ENCODE results near the gene ARSH. TPM values are rescaled to one million over a fixed set of nuclear protein-coding genes. Genes with fewer than 3 reads are reported as not detected.

Gene ARSH
- total RNA-seq, 1 experiment from 2014 or later = not detected

DNA sequence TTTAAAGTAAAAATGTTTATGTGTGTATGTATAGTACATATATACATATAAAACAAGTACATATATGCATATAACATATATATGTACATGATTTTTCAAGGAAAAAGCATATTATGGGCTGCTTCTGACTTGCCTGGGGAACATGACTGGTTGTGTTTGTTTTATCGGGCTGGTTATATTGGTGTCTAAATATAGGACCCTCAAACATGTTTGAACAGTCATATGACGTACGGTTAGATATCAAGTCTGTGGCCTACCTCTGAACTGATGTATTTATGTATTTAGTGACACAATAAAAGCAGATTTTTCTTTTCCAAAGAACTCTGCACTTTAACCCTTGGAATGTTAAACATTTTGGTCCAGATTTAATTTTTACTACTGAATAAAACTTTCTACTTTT is 39.3 kb upstream of the ARSH start:
- H4K20me1 ChIP-seq (ENCODE audit: insufficient read depth) = no peaks in the 10 kb centered on the region

DNA sequence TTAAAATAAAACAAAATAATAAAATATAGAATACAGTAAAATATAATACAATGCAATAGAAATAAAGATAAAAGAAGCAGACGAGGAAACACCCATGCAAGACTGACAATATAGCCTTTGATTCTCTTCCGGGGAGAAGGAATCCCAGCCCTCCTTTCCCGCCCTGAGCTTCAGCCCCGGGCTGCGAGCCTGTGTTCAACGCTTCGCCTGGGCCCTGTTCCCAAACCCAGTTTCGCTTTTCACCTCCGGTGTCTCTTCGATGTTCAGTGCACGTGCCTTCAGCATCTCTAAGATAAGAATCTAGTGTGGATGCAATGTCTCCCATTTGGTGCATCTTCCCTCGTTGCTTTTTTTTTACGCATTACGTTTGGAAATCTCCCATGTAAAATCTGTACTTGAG is 38.8 kb upstream of the ARSH start:
- ChIA-PET CTCF (no interaction called here), POLR2A (ENCODE audit: unreplicated experiment) (no interaction called here)
- Histone ChIP-seq H3K9me3 (ENCODE audit: insufficient read depth, low read depth) (no peaks in the 10 kb centered on the region), H3K27ac (no peak overlapping the region), H3K4me1 (replicated peaks; ENCODE audit: insufficient read depth) (no peaks in the 10 kb centered on the region), H3F3A (ENCODE audit: insufficient read depth, low read depth) (no peaks in the 10 kb centered on the region), H3K27me3 (ENCODE audit: insufficient read depth, low read depth) (peaks cover 32% of the 10 kb centered on the region), H3K79me2 (ENCODE audit: low read depth) (no peaks in the 10 kb centered on the region), H3K9me2 (ENCODE audit: insufficient read depth) (no peaks in the 10 kb centered on the region), H3K36me3 (ENCODE audit: low read depth) (no peaks in the 10 kb centered on the region), H3K4me3 (no peak overlapping the region), H2AFZ (no peak overlapping the region), H4K20me1 (ENCODE audit: insufficient read depth) (no peaks in the 10 kb centered on the region), H3K4me2 (no peak overlapping the region)
- intact Hi-C loops (cut with micrococcal nuclease; ENCODE audit: unreplicated experiment) = no loop called here
- TF ChIP-seq EZH2 (IDR thresholded peaks at IDR 0.05; ENCODE audit: low read depth) = no peak
- TF ChIP-seq, protein P1, sequence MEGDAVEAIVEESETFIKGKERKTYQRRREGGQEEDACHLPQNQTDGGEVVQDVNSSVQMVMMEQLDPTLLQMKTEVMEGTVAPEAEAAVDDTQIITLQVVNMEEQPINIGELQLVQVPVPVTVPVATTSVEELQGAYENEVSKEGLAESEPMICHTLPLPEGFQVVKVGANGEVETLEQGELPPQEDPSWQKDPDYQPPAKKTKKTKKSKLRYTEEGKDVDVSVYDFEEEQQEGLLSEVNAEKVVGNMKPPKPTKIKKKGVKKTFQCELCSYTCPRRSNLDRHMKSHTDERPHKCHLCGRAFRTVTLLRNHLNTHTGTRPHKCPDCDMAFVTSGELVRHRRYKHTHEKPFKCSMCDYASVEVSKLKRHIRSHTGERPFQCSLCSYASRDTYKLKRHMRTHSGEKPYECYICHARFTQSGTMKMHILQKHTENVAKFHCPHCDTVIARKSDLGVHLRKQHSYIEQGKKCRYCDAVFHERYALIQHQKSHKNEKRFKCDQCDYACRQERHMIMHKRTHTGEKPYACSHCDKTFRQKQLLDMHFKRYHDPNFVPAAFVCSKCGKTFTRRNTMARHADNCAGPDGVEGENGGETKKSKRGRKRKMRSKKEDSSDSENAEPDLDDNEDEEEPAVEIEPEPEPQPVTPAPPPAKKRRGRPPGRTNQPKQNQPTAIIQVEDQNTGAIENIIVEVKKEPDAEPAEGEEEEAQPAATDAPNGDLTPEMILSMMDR (conservative IDR thresholded peaks at IDR 0.05) = no peak
- no peak for DNase-seq
- BruUV-seq (replicated peaks) = no TSS peak

More for the DNA sequence above, 39.3 kb upstream of the ARSH start:
- Histone ChIP-seq H3F3A (ENCODE audit: insufficient read depth, low read depth) (no peaks in the 10 kb centered on the region), H3K9me2 (ENCODE audit: insufficient read depth) (no peaks in the 10 kb centered on the region), H3K4me2 (no peak overlapping the region), H3K27ac (no peak overlapping the region), H3K27me3 (ENCODE audit: insufficient read depth, low read depth) (peaks cover 37% of the 10 kb centered on the region), H3K4me1 (replicated peaks; ENCODE audit: insufficient read depth) (no peaks in the 10 kb centered on the region), H3K4me3 (no peak overlapping the region), H3K79me2 (ENCODE audit: low read depth) (no peaks in the 10 kb centered on the region), H2AFZ (no peak overlapping the region), H3K36me3 (ENCODE audit: low read depth) (no peaks in the 10 kb centered on the region), H3K9me3 (ENCODE audit: insufficient read depth, low read depth) (no peaks in the 10 kb centered on the region)
- TF ChIP-seq, protein P1 (conservative IDR thresholded peaks at IDR 0.05) = no peak
- no peak for TF ChIP-seq EZH2 (IDR thresholded peaks at IDR 0.05; ENCODE audit: low read depth)
- no peak for DNase-seq
- POLR2A ChIA-PET (ENCODE audit: unreplicated experiment) = no interaction called here
- intact Hi-C loops (cut with micrococcal nuclease; ENCODE audit: unreplicated experiment) = no loop called here
- CTCF ChIA-PET = no interaction called here
- no TSS peak for BruUV-seq (replicated peaks)

DNA sequence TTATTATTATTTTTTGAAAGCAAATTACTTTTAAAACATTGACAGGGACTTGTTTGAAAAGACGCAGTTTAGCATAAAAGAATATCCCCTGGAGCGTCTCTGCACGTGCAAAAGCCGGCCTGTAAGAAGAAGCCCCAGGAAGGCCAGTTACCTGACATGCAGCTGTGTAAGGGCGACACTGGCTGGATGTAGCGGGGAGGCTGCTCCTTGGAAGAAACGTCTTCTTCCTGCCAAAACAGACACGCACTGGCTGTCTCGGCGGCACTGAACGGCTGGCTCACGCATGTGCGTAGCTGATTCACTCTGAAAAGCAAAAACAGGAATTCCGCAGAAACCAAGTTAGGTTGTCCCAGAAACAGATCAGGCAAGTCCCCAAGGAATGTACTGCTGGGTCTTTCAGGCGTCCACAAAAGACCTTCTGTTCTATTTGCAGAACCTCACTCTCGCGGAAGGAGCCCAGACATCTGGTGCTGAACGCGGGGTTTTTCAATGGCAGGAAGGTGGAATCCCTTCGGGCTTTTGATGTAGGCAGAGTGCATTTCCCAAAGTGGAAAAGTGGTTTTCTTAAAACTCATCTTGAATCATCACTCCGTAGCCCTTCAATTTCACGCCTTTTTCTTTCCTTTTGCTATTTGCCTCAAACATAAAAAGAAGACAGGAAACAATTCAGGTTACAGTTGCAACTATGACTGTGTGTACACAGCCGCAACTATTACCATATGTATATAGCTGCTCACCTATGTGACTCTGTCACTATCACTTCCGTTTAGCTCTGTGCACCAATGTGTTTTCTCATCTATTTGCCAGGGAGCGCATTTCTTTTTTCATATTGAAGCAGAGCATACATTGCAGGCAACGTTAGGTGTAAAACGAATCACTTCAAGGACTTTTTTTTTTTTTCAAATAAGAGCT is 38.1 kb upstream of the ARSH start:
- H3K4me3 ChIP-seq = no peak overlapping the region

More for the DNA sequence above, 38.1 kb upstream of the ARSH start:
- Histone ChIP-seq H3K9me3 (ENCODE audit: insufficient read depth, low read depth) (no peaks in the 10 kb centered on the region), H3K9me2 (ENCODE audit: insufficient read depth) (no peaks in the 10 kb centered on the region), H3K27me3 (ENCODE audit: insufficient read depth, low read depth) (peaks cover 26% of the 10 kb centered on the region), H3K36me3 (ENCODE audit: low read depth) (no peaks in the 10 kb centered on the region), H4K20me1 (ENCODE audit: insufficient read depth) (no peaks in the 10 kb centered on the region), H3K4me1 (replicated peaks; ENCODE audit: insufficient read depth) (no peaks in the 10 kb centered on the region), H3K79me2 (ENCODE audit: low read depth) (no peaks in the 10 kb centered on the region), H2AFZ (no peak overlapping the region), H3K27ac (no peak overlapping the region), H3F3A (ENCODE audit: insufficient read depth, low read depth) (no peaks in the 10 kb centered on the region), H3K4me2 (no peak overlapping the region)
- BruUV-seq (replicated peaks) = no TSS peak
- POLR2A ChIA-PET (ENCODE audit: unreplicated experiment) = no interaction called here
- intact Hi-C loops (cut with micrococcal nuclease; ENCODE audit: unreplicated experiment) = no loop called here
- peak in 1 of 2 experiments; percentile 5 for DNase-seq
- CTCF ChIA-PET = no interaction called here
- TF ChIP-seq, protein P1 (conservative IDR thresholded peaks at IDR 0.05) = no peak
- no peak for TF ChIP-seq EZH2 (IDR thresholded peaks at IDR 0.05; ENCODE audit: low read depth)

Measured in PC-9 (cell line).